Inferior parietal cortex (tissue), 1 donor: ENCODE data around the gene SCEL.
A peak's percentile ranks its signal among the peaks of the same experiment; 100 is the strongest.
"Not testable (repeated sequence)": the region's sequence is repeated elsewhere in the genome, so short reads cannot be mapped to it uniquely, and the experiment has no call there.

Source experiments
- DNase-seq: peaks from one replicate; pipeline ENCODE4 v3.0.0-alpha.2; 2016; ENCODE audit errors: extremely low spot score

The SCEL gene, protein sequence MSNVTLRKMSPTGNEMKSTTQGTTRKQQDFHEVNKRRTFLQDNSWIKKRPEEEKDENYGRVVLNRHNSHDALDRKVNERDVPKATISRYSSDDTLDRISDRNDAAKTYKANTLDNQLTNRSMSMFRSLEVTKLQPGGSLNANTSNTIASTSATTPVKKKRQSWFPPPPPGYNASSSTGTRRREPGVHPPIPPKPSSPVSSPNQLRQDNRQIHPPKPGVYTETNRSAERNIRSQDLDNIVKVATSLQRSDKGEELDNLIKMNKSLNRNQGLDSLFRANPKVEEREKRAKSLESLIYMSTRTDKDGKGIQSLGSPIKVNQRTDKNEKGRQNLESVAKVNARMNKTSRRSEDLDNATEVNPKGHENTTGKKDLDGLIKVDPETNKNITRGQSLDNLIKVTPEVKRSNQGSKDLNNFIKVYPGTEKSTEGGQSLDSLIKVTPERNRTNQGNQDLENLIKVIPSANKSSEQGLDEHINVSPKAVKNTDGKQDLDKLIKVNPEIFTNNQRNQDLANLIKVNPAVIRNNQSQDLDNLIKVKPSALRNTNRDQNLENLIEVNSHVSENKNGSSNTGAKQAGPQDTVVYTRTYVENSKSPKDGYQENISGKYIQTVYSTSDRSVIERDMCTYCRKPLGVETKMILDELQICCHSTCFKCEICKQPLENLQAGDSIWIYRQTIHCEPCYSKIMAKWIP

DNA sequence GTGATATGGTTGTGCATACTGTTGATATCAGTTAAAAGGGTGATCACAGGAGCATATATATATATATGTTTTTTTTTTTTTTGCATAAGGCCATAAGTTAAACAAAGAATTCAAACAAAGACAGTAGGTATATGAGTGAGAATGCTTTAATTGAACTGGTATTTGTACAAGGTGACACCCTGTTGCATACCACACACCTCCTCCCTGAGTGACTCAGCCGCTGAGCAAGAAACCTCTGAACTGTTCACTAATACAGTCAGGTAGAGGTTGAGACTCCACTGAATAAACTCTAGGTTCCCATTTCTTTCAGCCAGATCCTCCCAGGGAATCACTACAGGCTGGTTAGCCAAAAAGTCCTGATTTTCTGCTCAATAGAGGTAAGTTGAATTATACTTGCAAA, at the start of gene SCEL:
SCEL (plus strand) TSS at position 259 of the 400 bp plus-strand sequence. CDS start 20,170 bp downstream, outside the sequence.
- DNase-seq, result no peak

- no peak for DNase-seq
Measured at GRCh38 chr13:77489566-77490337, 45.8 kb upstream of the SCEL start.

DNA sequence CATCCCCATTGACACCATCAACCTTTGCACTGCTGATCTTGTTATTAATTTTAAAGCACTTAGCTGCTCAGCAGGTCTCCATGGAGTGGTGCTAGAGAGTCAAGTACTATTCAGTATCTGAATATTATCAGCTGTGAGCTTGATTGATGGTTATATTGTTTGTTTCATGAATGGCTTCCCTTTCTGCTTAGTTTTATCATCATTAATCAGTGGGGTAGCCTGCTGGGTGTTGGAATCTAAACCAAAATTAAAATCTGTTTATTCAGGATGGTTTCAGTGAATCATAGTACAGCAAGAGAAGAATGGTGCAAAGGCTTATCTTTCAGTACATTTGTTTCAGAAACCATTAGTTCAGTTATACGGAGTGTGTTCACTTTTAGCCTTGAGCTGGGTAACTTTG, 42.5 kb upstream of the SCEL start:
- peak; percentile 55 for DNase-seq

DNA sequence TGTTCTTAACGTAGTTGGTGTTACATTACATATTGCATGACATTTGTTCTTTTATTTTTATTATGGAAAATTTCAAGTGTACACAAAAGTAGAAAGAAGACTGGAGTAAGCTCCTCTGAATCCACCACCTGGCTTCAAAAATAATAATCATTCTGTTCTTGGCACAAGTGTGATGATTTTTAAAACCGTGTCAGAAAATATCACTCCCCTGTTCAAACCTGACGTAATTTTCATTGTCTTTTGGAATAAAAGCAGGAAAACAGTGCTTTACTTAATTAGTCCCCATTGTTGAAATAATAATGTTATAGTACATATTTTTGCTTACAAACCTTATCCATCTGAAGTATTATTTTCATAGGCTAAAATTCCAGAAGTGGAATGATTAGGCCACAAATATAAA, 41.3 kb upstream of the SCEL start:
- no peak for DNase-seq

GRCh38 chr13:77497350-77497749, 38.2 kb upstream of the SCEL start:
- no peak for DNase-seq

GRCh38 chr13:77497835-77498234, 37.7 kb upstream of the SCEL start:
- DNase-seq, result no peak

GRCh38 chr13:77502104-77502720, 33.3 kb upstream of the SCEL start:
- no peak for DNase-seq

DNA sequence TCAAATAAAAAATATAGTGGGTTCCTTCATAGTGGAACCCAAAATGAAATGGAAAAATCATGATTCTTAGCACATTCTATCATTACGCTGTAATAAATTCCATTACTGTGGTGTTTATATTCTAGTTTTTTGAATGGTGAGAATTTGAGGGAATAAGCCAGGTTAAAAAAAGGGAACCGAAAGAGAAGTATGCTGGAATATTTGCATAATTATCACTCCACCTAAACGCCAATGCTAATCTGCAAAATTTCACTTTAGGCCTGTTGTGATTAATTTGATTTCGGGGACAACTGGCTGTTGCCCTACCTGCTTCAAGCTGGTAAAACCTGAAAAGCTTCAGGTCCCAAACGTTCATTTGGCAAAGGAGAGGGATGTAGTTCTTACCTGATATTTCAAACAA, 32.1 kb upstream of the SCEL start:
- DNase-seq, result no peak

DNA sequence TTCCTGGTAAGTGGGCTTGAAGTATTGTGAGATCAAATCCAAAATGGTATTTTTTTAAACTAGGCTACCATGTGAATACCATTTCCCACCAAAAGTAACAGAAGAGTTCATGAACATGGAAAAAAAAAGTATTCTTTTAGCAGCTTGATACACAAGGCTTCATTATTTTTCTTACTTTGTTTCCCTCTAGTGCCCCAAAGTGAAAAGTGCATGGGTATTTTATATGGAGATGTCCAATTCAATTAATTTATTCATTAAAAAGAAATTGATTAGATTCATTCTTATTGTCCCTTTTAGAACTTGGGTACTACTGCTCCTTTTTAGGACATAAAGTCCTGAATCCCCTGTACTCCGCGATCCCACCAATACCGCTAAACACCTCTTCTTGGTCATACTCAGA, 28.6 kb upstream of the SCEL start:
- DNase-seq, result peak; percentile 38

- DNase-seq, result no peak
Measured at GRCh38 chr13:77507931-77508776, 27.4 kb upstream of the SCEL start.

DNA sequence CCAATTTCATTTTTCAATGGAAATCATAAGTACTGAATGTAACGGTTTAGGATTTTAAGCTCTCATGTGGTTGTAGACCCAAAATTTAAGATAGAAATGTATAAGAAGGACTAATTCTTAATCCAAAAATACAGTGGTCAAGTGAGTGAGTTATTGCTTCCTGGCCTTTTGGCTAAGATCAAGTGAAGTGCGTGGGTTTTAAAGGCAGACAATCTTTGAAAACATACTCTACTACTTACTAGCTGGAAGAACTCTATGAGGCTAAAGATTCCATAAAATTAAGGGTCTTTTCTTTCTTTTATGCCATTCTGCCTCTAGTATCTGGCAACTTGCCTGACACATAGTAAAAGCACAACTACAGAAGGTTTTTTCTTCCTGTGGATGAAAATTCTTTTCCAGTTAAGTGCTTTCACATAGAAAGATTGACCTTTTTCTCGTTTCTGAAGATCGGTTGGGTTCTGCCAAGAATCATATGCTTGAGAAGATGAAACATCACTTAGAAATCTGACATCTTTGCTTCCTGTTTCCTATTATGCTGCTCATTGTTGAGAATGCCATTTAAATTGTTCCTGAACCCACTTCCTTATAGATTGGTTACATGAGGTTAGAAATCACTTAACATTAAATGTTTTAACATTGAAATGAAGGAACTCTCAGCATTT, 26.4 kb upstream of the SCEL start:
- no peak for DNase-seq

- no peak for DNase-seq
Measured at GRCh38 chr13:77510156-77510555, 25.4 kb upstream of the SCEL start.

DNA sequence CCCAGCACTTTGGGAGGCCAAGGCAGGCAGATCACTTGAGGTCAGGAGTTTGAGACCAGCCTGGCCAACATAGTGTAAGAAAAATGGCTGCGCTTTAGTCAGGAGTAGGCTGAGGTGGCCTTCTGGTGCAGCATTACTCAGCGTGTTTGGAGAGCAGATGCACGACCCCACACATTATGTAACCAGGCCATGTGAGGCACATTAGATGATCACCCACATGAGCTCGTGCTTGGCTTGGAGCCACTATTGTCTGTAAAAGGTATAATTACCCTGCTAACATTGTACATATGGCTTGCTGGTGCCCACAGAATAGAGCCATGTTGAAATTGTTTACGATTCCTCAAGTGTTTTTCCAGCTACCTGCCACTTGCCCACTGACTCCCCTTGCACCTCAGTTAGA, 24.0 kb upstream of the SCEL start:
- no peak for DNase-seq

DNA sequence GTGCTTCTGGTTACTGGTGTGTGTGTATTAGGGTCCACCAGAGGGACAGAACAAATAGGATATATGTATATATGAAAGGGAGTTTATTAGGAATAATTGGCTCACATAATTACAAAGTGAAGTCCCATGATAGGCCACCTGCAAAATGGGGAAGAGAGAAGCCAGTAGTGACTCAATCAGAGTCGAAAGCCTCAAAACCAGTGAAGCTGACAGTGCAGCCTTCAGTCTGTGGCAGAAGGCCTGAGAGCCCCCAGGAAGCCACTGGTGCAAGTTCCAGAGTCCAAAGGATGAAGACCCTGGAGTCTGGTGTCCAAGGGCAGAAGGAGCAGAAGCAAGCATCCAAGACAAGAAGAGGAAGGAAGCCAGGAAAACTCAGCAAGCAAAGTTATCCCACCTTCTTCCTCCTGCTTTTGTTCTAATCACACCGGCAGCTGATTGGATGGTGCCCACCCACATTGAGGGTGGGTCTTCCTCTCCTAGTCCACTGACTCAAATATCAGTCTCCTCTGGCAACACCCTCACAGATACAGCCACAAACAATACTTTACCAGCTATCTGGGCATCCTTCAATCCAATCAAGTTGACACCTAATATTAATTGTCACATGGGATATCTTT, 21.7 kb upstream of the SCEL start:
- DNase-seq, result no peak

GRCh38 chr13:77514336-77514726, 21.2 kb upstream of the SCEL start:
- no peak for DNase-seq

DNA sequence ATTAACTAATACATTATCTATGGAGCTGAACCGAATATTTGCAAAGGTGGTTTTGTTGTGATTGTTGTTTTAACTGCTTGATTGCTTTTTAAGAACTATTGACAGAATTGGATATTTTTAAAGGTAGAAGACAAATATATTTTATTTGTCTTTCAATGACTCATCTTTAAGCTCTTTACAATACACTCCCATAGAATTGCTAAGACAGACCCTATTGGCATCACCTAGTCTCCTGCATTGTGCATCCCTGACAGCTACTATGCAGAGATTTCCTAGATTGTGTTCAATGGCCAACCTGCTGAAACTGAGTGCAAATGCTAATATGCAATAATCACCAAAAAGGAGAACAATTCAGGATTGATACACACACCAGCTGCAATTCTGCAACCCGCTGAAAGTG, 19.7 kb upstream of the SCEL start:
- no peak for DNase-seq

GRCh38 chr13:77516342-77516789, 19.1 kb upstream of the SCEL start:
- no peak for DNase-seq

GRCh38 chr13:77518266-77518665, 17.2 kb upstream of the SCEL start:
- no peak for DNase-seq

- DNase-seq, result not testable (repeated sequence)
Measured at GRCh38 chr13:77519396-77519795, 16.1 kb upstream of the SCEL start.

DNA sequence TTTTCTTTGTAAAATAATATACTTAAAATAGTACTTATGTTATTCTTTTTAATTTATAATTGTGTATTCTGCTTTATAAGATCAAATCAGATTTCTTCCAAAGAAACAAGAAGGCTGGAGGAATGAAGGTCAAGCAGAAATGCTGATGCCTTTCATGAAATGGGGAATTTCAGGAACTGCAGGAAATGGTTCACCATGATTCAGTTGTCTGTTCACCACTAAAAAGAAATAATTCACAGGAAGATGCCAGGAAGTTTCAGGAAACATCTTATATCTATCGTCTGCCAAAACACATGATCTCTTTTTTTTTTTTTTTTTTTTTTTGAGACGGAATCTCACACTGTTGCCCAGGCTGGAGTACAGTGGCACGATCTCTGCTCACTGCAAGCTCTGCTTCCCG, 15.7 kb upstream of the SCEL start:
- no peak for DNase-seq
